Gastrocnemius medialis (tissue), 4 donors: ENCODE data around the gene RCAN2. TPM values are rescaled to one million over a fixed set of nuclear protein-coding genes. Genes with fewer than 3 reads are reported as not detected.

ENCODE experiments used
- ATAC-seq, 2 donors: fragments of 150-250 bp; one replicate each; pipeline ENCODE4 v1.9.1; 2016
- DNase-seq, 2 donors: peaks; one replicate each; pipeline ENCODE4 v3.0.0-alpha.2; 2019
- H3K27ac ChIP-seq, 4 donors: fragments of 200-600 bp; sonication (generic); 1 replicate in 1 of 4; 2 replicates in 3 of 4; pipeline ENCODE4 v1.5.1; 2016 to 2018; ENCODE audit warnings: mild to moderate bottlenecking in 2 of 4, moderate library complexity in 1 of 4
- H3K27me3 ChIP-seq, 3 donors: fragments of 200-600 bp; sonication (generic) in 2 of 3; 1 replicate in 1 of 3; 2 replicates in 2 of 3; pipeline versions ENCODE4 v1.5.1 to v1.6.0; 2016 to 2019; ENCODE audit warnings: mild to moderate bottlenecking in 1 of 3, moderate library complexity in 1 of 3
- H3K36me3 ChIP-seq, 2 donors: fragments of 200-600 bp; sonication (generic) in 1 of 2; one replicate each; pipeline ENCODE4 v1.5.1; 2017 to 2018
- H3K4me1 ChIP-seq, 2 donors: fragments of 200-600 bp; sonication (generic) in 1 of 2; one replicate each; pipeline ENCODE4 v1.5.1; 2016 to 2017; ENCODE audit warnings: mild to moderate bottlenecking in 2 of 2
- H3K4me3 ChIP-seq, 4 donors: fragments of 200-600 bp; sonication (generic) in 3 of 4; 1 replicate in 1 of 4; 2 replicates in 3 of 4; pipeline ENCODE4 v1.5.1; 2016 to 2019; ENCODE audit warnings: mild to moderate bottlenecking in 2 of 4
- H3K9me3 ChIP-seq, 3 donors: fragments of 200-600 bp; sonication (generic) in 2 of 3; 1 replicate in 1 of 3; 2 replicates in 2 of 3; pipeline ENCODE4 v1.5.1; 2016 to 2019
- CTCF ChIP-seq, 5 experiments: fragments of 450-650 bp in 3 of 5; fragments of 200-600 bp in 2 of 5; sonication (generic) in 2 of 5; IDR thresholded peaks in 4 of 5; conservative IDR thresholded peaks in 1 of 5; 1 replicate in 4 of 5; 2 replicates in 1 of 5; pipeline ENCODE4 v1.5.1; 2016 to 2019; ENCODE audit warnings: antibody characterized with exemption in 5 of 5, mild to moderate bottlenecking in 3 of 5, moderate library complexity in 3 of 5
- POLR2A ChIP-seq, 2 donors: fragments of 450-650 bp; IDR thresholded peaks; one replicate each; pipeline ENCODE4 v1.6.1; 2017; ENCODE audit warnings: antibody characterized with exemption in 2 of 2, mild to moderate bottlenecking in 2 of 2, moderate library complexity in 2 of 2
- in situ Hi-C, 4 donors: fragments of 200-750 bp; cut with MboI; loops; one replicate each; pipeline versions ENCODE4 v1.15.0 to v1.8.0; 2017; ENCODE audit warnings: low sequenced_read_pairs in 4 of 4
- intact Hi-C: fragments of 100-400 bp; cut with DNase I; formaldehyde crosslinking; loops from one replicate; pipeline ENCODE4 v1.15.1; 2023; ENCODE audit warnings: low total_unique reads
- total RNA-seq, 4 donors: library from RNA; depleted of rRNA; stranded (reverse); fragments of >200 nt; gene quantifications; one replicate each; pipeline versions ENCODE4 v1.1.0 to v1.2.3, GENCODE V29; 2016

The RCAN2 gene
- total RNA-seq, 4 donors from 2014 or later: 26.2 to 88.8 (median 43.2) TPM

- DNase-seq: peak; percentile 34 to 59
- peak; percentile 30 to 70 for ATAC-seq
- Histone ChIP-seq H3K27me3 (no peaks in the 10 kb centered on the region), H3K4me1 (peaks cover 18 to 60% of the 10 kb centered on the region in 2 donors), H3K36me3 (no peaks in the 10 kb centered on the region), H3K27ac (peak overlapping the region; percentile 54 to 84 (median 76)), H3K9me3 (no peaks in the 10 kb centered on the region), H3K4me3 (no peak overlapping the region)
- intact Hi-C loops (no loop called here), in situ Hi-C loops (no loop called here)
- TF ChIP-seq CTCF (IDR thresholded peaks at IDR 0.05 in 4 of 5, conservative IDR thresholded peaks at IDR 0.05 in 1 of 5) (no peak), POLR2A (IDR thresholded peaks at IDR 0.05) (no peak)
These were observed 11.4 kb upstream of the RCAN2 start for GRCh38 chr6:46502486-46503119.

DNA sequence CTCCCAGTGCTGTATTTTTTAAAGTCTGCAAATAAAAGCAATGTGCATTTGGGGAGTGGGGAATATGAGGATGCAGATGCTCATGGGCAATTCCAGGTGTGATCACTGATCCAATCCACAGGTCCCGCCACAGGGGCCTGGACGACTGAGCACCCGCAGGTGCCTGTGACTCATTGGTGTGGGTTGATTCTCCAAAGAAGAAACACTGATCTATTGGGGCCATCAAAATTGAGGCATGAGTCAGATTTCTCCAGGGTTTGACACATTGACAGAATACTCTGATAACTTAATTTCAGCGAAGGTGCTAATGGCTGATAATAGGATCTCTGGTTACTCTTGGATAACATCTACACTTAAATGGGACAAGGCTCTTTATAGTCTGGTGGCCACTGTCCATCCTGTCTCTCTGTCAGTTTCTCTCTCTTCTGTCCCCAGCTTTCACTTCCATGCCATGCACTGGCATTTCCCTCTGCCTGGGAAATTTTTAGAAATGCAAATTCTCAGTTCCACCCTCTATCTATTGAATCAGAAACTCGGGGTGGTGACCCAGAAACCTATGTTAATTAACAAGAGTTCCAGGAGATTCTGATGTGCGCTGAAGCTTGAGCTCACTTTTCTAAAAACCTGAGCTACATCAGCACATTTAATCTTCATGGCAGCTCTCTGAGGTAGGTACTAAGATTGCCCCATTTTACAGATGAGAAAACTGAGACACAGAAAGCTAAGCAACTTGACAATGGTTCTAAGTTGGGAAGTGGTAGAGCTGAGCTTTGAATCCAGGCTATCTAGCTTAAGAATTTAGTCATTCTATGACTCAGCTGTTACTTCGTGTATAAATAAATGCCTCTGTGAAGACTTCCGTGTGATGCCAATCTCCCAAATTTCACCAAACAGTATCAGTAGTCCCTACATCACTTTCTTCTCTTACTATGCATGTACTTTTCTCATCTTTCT, 10.2 kb upstream of the RCAN2 start:
- Histone ChIP-seq H3K9me3 (no peaks in the 10 kb centered on the region), H3K4me1 (peaks cover 13 to 48% of the 10 kb centered on the region in 2 donors), H3K27ac (peak overlapping the region; percentile 40 to 84 (median 76)), H3K36me3 (no peaks in the 10 kb centered on the region), H3K27me3 (no peaks in the 10 kb centered on the region), H3K4me3 (no peak overlapping the region)
- in situ Hi-C loops: no loop called here
- intact Hi-C loops: no loop called here
- TF ChIP-seq POLR2A (IDR thresholded peaks at IDR 0.05): no peak
- no peak for TF ChIP-seq CTCF (IDR thresholded peaks at IDR 0.05 in 4 of 5, conservative IDR thresholded peaks at IDR 0.05 in 1 of 5)
- no peak for DNase-seq
- no peak for ATAC-seq

DNA sequence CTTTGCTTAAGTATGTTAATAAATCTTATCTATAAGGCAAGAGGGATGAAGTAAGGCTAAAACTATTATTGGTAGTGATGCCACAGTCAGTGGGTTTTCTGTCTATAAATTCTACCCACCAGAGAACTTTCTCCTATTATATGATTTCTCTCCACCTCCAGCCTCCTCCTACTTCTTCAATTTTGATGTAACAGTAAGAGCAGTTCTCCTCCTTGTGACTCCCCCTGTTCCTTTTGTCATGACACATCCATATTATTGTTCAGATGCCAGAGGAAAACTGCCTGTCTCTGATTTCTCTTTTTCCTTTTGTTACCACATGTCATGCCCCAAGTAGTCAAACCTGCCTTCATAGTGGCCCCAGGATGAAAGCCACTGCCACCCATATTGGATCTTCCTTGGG, 9.1 kb upstream of the RCAN2 start:
- no peak overlapping the region for H3K4me3 ChIP-seq
- no peaks in the 10 kb centered on the region for H3K27me3 ChIP-seq
- H3K27ac ChIP-seq: peak overlapping the region in 1 of 4 donors; percentile 59
- no peak for DNase-seq
- in situ Hi-C loops (no loop called here), intact Hi-C loops (no loop called here)
- ATAC-seq: no peak
- H3K9me3 ChIP-seq: no peaks in the 10 kb centered on the region
- peaks cover 11 to 38% of the 10 kb centered on the region in 2 donors for H3K4me1 ChIP-seq
- H3K36me3 ChIP-seq: no peaks in the 10 kb centered on the region
- no peak for TF ChIP-seq CTCF (IDR thresholded peaks at IDR 0.05 in 4 of 5, conservative IDR thresholded peaks at IDR 0.05 in 1 of 5)
- no peak for TF ChIP-seq POLR2A (IDR thresholded peaks at IDR 0.05)

GRCh38 chr6:46491628-46492547, 639 bp upstream of the RCAN2 start:
- H3K4me1 ChIP-seq: peaks cover 19 to 35% of the 10 kb centered on the region in 2 donors
- in situ Hi-C loops (loop anchor here in 3 of 4 donors (5.0 to 10.0 kb wide), 3 partner anchors 67 to 257 kb away; no protein-coding TSS in a partner anchor), intact Hi-C loops (loop anchor here (1.0 to 10.0 kb wide), 5 partner anchors 55 to 397 kb away; no protein-coding TSS in a partner anchor)
- no peaks in the 10 kb centered on the region for H3K27me3 ChIP-seq
- DNase-seq: peak; percentile 26 to 64
- ATAC-seq: peak; percentile 72 to 73
- no peaks in the 10 kb centered on the region for H3K9me3 ChIP-seq
- TF ChIP-seq CTCF (IDR thresholded peaks at IDR 0.05 in 4 of 5, conservative IDR thresholded peaks at IDR 0.05 in 1 of 5) (peak; percentile 77 to 93 (median 84)), POLR2A (IDR thresholded peaks at IDR 0.05) (no peak)
- peak overlapping the region; percentile 73 to 90 (median 78) for H3K4me3 ChIP-seq
- H3K36me3 ChIP-seq: no peaks in the 10 kb centered on the region
- H3K27ac ChIP-seq: peak overlapping the region; percentile 83 to 95 (median 89)
